Measurements from ENCODE around the gene RALGPS1. TPM values are rescaled to one million over a fixed set of nuclear protein-coding genes. Genes with fewer than 3 reads are reported as not detected.

RALGPS1 gene
- polyA plus RNA-seq, 1 of the 3 experiments (the other 2 are of a cell fraction) = 3.9 TPM

- TF ChIP-seq EZH2phosphoT487 (IDR thresholded peaks at IDR 0.05; ENCODE audit: borderline replicate concordance, low read depth) = no peak
These were observed 124.9 kb downstream of the RALGPS1 start (continued) for GRCh38 chr9:127039492-127039891.

- Histone ChIP-seq H2AFZ (ENCODE audit: low read depth) (no peak overlapping the region), H3K4me3 (ENCODE audit: low read depth in 2 of 2, low read length in 1 of 2) (no peak overlapping the region), H3K9ac (no peak overlapping the region), H3K9me2 (no peaks in the 10 kb centered on the region), H3K9me3 (no peaks in the 10 kb centered on the region), H4K20me1 (ENCODE audit: insufficient read depth) (no peaks in the 10 kb centered on the region), H3K79me2 (ENCODE audit: insufficient read depth) (no peaks in the 10 kb centered on the region), H3K4me1 (ENCODE audit: control insufficient read depth in 1 of 2, insufficient read depth in 2 of 2, low read depth in 1 of 2, low read length in 1 of 2) (peaks cover 0 to 11% of the 10 kb centered on the region in 2 experiments; a peak in 1 of 4 replicates), H3K36me3 (replicated peaks in 1 of 2; ENCODE audit: control insufficient read depth in 1 of 2, insufficient read depth in 2 of 2, low read length in 1 of 2) (no peaks in the 10 kb centered on the region), H3K4me2 (no peak overlapping the region), H3F3A (replicated peaks; ENCODE audit: insufficient read depth) (no peaks in the 10 kb centered on the region), H3K27ac (ENCODE audit: low read depth in 2 of 2, low read length in 1 of 2) (no peak overlapping the region), H3K27me3 (ENCODE audit: insufficient read depth) (no peaks in the 10 kb centered on the region)
- POLR2A ChIA-PET = no interaction called here
- no peak for DNase-seq
- no peak for TF ChIP-seq RCOR1 (IDR thresholded peaks at IDR 0.05; ENCODE audit: low read length)
- no peak for TF ChIP-seq TCF12 (IDR thresholded peaks at IDR 0.05)
- TF ChIP-seq CTCF (IDR thresholded peaks at IDR 0.05) = no peak
- 82% methylated on average over 1 of the region's 1 CpG for WGBS (ENCODE audit: low lambda C conversion rate)
- CTCF ChIA-PET = no interaction called here
These were observed 130.6 kb downstream of the RALGPS1 start for GRCh38 chr9:127045148-127045547.

- Histone ChIP-seq H3K79me2 (ENCODE audit: insufficient read depth) (no peaks in the 10 kb centered on the region), H4K20me1 (ENCODE audit: insufficient read depth) (no peaks in the 10 kb centered on the region), H3F3A (replicated peaks; ENCODE audit: insufficient read depth) (no peaks in the 10 kb centered on the region), H3K27ac (ENCODE audit: low read depth in 2 of 2, low read length in 1 of 2) (no peak overlapping the region), H3K4me2 (no peak overlapping the region), H3K4me1 (ENCODE audit: control insufficient read depth in 1 of 2, insufficient read depth in 2 of 2, low read depth in 1 of 2, low read length in 1 of 2) (peaks cover 2 to 13% of the 10 kb centered on the region in 2 experiments; a peak in 2 of 4 replicates), H2AFZ (ENCODE audit: low read depth) (no peak overlapping the region), H3K27me3 (ENCODE audit: insufficient read depth) (no peaks in the 10 kb centered on the region), H3K4me3 (ENCODE audit: low read depth in 2 of 2, low read length in 1 of 2) (no peak overlapping the region), H3K9me3 (no peaks in the 10 kb centered on the region), H3K36me3 (replicated peaks in 1 of 2; ENCODE audit: control insufficient read depth in 1 of 2, insufficient read depth in 2 of 2, low read length in 1 of 2) (no peaks in the 10 kb centered on the region), H3K9me2 (no peaks in the 10 kb centered on the region), H3K9ac (no peak overlapping the region)
- TF ChIP-seq MEF2A (IDR thresholded peaks at IDR 0.05; ENCODE audit: borderline replicate concordance, low read depth) (no peak), EP300 (IDR thresholded peaks at IDR 0.05; ENCODE audit: borderline replicate concordance in 1 of 2, low read depth in 1 of 2, low read length in 1 of 2) (no peak), TAF1 (IDR thresholded peaks at IDR 0.05; ENCODE audit: borderline replicate concordance, low read depth, low read length) (no peak), RAD21 (IDR thresholded peaks at IDR 0.05; ENCODE audit: low read length) (no peak), RFX5 (IDR thresholded peaks at IDR 0.05; ENCODE audit: low read length) (no peak), IRF3 (IDR thresholded peaks at IDR 0.05; ENCODE audit: low read depth, low read length) (no peak), REST (IDR thresholded peaks at IDR 0.05; ENCODE audit: low read depth, low read length) (no peak), GATA2 (CRISPR knock-in tag; IDR thresholded peaks at IDR 0.05) (no peak), ELF1 (IDR thresholded peaks at IDR 0.05) (no peak), NFIC (IDR thresholded peaks at IDR 0.05; ENCODE audit: borderline replicate concordance) (no peak), MXI1 (IDR thresholded peaks at IDR 0.05; ENCODE audit: low read depth, low read length) (no peak), POLR2AphosphoS5 (IDR thresholded peaks at IDR 0.05; ENCODE audit: low read depth, low read length) (no peak), FOXM1 (IDR thresholded peaks at IDR 0.05; ENCODE audit: low read depth) (no peak), TEAD4 (IDR thresholded peaks at IDR 0.05; ENCODE audit: borderline replicate concordance, insufficient read depth) (no peak), USF2 (IDR thresholded peaks at IDR 0.05; ENCODE audit: borderline replicate concordance, low read depth, low read length) (no peak), FOXJ3 (CRISPR knock-in tag; IDR thresholded peaks at IDR 0.05) (no peak), RCOR1 (IDR thresholded peaks at IDR 0.05; ENCODE audit: low read length) (no peak)
- WGBS (ENCODE audit: low lambda C conversion rate) = 93% methylated on average over 3 of the region's 3 CpGs
- CTCF ChIA-PET = no interaction called here
- POLR2A ChIA-PET = no interaction called here
- no peak for DNase-seq
These were observed 133.4 kb downstream of the RALGPS1 start for GRCh38 chr9:127047971-127048370.
